AG08396 (cell line): ENCODE results near the gene TOX2.

Experiments
- DNase-seq: peaks from one replicate; pipeline ENCODE4 v3.0.0; 2012; ENCODE audit warnings: low spot score, mixed read lengths

Gene TOX2

GRCh38 chr20:44106615-44107014 is 192.0 kb downstream of the TOX2 start:
- no peak for DNase-seq

GRCh38 chr20:44109951-44110361 is 195.3 kb downstream of the TOX2 start:
- DNase-seq, result no peak

- no peak for DNase-seq
Measured at GRCh38 chr20:44110816-44111568, 196.3 kb downstream of the TOX2 start.

- DNase-seq, result peak; percentile 62
Measured at GRCh38 chr20:44111712-44112335, 197.2 kb downstream of the TOX2 start.

- DNase-seq, result no peak
Measured at GRCh38 chr20:44112456-44112855, 197.8 kb downstream of the TOX2 start.

GRCh38 chr20:44112889-44113617 is 198.4 kb downstream of the TOX2 start:
- no peak for DNase-seq

GRCh38 chr20:44113618-44114376 is 199.1 kb downstream of the TOX2 start:
- no peak for DNase-seq

GRCh38 chr20:44115181-44115580 is 200.5 kb downstream of the TOX2 start:
- no peak for DNase-seq

- no peak for DNase-seq
Measured at GRCh38 chr20:44115762-44116644, 201.4 kb downstream of the TOX2 start.

GRCh38 chr20:44117296-44118184 is 202.9 kb downstream of the TOX2 start:
- DNase-seq, result no peak

GRCh38 chr20:44118185-44119033 is 203.8 kb downstream of the TOX2 start:
- no peak for DNase-seq
